NCI-H2196 (cell line): ENCODE results near the gene CDK5RAP3.

Experiments used
- DNase-seq: peaks from one replicate; lab custom pipeline; 2025; ENCODE audit not compliant: unreplicated experiment; lab: John Stamatoyannopoulos, UW

The CDK5RAP3 gene

DNA sequence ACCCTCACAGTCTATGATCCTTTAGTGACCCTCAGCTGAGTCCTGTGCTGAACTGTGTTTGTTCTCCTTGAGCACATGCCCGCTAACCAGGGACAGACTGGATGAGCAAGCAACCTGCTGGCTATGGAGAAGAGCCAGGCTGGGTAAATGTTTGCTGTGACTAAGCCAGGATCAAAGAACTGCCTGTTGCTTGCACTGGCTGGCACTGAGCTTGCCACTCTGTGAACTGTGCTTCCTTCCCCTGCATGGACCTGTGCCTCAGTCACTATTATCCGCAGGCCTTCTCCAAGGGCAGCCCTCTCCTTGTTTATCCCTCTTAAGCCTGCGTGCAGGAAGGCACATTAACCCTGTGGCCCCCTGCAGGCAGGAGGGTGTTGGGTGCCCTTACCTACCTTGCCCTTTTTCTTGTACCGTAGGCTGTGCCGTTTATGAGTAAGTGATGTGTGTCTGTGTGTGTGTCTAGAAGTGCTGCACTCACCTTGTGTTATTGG, 22.2 kb upstream of the CDK5RAP3 start:
- DNase-seq: peak; percentile 30

DNA sequence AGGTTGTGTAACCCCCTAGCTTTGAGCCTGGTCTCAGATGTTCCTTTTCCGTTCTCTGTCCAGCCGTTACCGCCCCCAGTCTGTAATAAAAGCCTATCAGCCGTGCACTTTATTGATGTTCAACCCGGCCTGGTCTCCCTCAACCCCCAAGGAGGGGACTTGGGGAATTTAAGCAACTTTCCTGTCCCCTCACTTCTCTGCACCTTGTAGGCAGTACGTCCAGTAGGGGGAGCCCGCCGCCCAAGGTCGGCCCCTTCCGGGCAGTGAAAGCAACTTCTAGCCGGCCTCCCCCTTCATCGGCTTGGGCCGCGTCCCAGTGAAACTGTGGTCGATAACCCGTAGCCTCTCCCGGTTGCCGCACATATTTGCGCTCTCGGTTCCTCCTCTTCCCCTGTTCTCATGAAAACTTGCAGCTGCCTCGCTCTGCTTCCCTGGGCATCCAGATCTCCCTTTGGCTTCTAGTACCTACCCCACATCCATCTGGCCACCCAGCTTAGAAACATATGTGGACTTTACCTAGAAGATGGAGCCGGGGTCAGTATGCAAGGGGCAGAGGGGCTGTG, 21.6 kb upstream of the CDK5RAP3 start:
- peak; percentile 91 for DNase-seq

DNA sequence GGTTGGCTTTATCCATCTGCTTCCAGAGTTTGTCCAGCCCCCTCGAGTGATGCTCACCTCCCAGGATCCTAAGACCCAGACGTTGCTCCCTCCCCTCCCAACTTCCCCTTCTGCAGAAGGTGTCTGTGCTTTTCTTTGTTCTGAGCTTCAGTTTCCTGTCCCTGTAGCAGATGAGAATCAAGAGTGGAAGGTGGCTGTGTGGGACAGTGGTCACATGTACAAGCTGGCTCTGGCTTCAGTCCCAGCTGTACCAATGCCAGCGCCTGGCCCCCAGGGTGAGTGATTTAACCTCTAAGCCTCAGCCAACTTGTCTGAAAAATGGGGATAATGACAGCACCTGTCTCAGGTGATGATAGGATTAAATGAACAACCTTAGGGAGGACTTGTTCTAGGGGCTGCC, 21.0 kb upstream of the CDK5RAP3 start:
- DNase-seq: peak; percentile 41

DNA sequence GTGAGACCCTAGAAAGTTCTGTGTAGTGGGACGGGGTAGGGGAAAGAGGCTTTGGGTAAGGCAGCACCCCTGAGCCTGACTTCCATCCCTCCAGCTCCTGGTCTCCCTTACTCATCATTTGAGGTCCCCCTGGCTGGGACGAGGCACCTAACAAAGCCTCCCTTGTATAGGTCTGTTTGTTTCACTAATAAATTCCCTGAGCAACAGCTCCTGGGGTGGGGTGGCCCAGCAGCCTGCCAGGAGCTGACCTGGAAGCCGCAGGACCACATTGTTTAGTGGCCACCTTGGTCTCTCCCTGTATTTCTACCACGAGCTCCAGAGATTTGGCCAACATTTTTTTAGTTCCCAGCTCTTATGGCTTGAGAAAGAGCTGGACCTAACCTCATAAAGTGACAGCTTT, 20.5 kb upstream of the CDK5RAP3 start:
- no peak for DNase-seq

DNA sequence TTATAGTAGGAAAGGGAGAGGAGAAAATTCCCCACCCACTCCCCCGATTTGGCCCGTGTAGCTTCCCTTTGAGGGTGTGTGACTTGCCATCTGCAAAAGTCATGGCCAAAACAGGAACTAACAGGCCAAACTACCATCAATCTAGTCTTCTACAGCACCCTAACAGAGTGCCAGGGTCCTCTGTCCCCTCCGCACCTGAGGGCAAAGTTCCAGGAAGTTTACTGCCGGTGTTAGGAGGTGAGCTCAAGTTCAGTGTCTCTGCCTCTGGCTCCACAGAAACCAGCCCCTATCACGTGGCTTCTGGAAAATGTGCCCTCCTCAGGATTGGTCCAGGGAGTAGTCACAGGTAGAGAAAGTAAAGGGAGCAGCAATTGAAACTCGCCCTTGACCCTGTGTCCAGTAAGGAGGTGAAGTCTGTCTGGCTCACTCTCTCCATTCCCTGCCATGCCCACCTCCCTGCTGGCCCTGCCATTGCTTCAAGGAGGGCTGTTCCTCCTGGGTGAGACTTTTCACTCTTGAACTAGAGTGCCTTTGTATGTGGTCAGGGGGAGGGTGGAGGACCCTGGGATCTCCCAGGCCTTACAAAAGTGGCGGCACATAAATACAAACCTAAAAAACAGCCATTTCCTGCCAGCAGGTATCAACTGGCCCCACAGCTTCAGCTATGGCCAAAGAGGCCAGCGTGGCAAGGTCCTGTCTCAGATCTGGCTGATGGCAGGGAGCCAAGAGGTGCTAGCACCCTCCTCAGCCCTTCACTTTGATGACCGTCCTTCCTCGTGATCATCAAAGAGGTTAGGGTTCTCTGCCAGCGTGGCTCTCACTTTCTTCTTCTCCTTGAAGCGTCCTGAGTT, 18.5 kb upstream of the CDK5RAP3 start:
- DNase-seq: no peak

DNA sequence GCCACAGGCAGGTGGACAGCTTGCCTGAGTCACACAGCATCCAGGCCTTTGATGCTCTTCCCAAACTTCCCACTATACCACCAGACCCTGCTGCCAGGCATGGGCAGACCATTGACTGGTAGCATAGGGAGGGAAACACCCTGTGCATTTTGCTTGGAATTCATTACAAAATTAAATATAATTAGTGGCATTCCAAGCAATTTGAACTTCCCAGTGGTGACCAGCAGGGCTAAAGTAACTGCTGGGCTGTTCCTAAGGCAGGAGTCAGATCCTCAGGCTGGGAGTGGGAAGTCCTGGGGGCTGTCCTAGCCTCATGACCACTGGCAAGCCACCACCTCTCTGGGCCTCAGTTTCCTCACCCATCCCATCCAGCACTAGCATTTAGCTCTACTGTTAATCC, 17.0 kb upstream of the CDK5RAP3 start:
- no peak for DNase-seq

DNA sequence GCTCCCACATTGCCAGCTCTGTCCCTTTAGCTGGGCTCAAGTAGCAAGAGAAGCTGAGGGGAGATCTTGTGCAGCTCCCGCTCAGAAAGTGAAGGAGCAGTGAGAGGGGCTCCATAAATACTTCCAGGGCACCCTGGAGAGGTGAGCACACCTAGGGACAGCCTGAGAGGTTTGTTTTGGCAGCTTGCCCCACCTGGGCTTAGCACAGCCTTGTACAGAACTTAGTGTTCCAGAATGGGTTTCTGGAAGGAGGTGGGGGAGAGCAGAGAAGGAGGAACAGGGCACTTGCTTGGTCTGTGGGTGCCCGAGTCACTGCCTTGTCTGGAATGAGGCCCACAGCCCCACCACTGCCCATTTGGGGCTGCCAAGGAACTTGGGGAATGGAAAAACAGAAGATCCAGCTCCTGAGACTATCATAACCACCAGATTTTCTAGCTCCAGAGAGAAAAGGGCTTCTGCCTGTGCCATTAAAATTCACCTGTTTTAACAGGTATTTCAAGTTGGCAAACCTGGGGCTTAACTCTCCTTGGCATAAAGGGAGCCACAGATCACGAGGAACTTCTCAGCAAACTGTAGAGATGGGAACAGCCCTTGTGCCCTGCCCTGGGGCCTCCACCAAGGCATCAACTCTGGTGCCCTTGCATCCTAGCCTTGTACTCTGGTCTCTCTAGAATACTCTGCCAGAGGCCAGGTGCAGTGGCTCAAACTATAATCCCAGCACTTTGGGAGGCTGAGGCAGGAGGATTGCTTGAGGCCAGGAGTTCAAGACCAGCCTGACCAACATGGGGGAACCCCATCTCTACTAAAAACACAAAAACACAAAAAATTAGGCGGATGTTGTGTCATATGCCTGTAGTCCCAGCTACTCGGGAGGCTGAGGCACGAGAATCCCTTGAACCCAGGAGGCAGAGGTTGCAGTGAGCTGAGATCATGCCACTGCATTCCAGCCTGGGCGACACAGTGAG, 15.1 kb upstream of the CDK5RAP3 start:
- peak; percentile 57 for DNase-seq

DNA sequence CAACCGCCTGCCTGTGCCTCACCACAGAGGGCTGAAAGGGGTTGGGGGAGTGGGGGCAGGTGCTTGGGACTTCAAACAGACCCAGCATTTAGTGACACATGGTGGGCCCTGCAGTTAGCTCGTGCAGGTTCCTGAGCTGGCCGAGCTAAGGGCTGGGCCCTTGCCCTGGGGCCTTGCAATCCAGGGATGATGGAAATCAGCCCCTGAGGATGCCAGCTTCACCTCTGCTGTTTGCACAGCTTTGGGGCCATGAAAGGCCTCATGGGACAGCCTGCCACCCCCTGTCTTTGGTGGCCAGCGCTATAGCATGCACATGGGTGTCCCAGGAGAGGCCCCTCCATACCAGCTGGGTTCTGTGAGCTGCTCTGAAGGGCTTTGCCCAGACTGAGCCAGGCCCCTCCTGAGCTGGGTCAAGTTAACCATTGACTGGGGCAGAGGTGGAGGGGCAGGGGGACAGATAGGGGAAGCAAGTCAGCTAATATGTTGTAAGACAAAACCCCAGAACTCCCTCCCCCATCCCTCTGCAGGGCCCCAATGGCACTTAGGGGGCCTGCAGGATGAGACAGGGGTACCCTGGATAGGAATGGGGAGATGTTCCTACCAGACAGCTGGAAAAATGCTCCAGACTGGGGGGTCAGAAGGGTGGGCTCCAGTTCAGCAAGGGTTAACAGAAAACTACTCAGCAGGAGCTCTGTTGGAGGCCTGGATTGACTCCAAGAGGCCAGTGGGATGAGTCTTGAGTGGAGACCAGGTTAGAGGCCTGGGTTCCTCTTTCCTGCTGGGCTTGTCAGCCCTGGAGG, 13.9 kb upstream of the CDK5RAP3 start:
- no peak for DNase-seq

DNA sequence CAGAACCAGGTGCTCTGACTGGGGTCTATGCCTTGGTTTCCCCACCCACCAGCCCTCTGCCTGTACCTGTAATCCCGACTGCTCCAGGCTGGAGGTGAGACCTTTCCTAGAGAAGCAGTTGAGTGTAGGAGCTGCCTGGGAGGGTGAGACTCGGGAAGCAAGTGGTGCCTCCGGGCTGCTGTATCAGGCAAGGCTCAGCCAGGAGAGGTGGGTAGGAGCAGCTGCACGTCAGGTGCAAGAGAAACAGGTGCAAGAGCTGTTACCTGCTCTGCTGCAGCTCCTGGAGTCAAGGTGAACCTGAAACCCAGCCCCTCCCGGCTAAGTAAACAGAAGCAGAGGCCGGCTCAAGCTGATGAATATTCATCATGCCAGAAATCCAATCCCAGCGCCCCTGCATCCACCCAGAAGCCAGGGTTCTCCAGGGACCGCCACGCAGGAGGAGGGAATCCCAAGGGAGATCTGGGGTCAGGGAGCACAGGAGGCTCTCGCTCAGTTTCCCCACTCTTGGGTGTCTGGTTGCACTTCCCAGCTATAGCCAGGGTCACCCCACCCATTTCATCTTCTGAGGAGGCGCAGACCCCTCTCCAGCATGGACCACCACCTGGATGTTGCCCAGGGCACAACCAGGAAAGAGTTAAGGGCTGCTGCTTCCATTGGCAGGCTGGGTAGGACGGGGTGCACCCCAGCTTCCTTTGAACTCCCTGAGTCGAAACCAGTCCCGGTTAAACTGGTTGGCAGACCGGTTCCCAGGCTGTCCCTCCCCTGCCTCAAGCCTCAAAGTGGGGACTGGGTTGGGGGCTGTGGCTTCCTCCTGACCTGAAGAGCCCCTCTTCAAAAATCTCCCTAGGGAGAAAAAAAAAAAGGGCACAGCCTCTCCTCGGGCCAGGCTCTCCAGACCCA, 13.1 kb upstream of the CDK5RAP3 start, which contains the start of gene PRR15L:
TSS of gene PRR15L (minus strand) at position 293 of the 900 bp plus-strand sequence. CDS start 4,649 bp downstream, outside the sequence.
- peak; percentile 84 for DNase-seq

DNA sequence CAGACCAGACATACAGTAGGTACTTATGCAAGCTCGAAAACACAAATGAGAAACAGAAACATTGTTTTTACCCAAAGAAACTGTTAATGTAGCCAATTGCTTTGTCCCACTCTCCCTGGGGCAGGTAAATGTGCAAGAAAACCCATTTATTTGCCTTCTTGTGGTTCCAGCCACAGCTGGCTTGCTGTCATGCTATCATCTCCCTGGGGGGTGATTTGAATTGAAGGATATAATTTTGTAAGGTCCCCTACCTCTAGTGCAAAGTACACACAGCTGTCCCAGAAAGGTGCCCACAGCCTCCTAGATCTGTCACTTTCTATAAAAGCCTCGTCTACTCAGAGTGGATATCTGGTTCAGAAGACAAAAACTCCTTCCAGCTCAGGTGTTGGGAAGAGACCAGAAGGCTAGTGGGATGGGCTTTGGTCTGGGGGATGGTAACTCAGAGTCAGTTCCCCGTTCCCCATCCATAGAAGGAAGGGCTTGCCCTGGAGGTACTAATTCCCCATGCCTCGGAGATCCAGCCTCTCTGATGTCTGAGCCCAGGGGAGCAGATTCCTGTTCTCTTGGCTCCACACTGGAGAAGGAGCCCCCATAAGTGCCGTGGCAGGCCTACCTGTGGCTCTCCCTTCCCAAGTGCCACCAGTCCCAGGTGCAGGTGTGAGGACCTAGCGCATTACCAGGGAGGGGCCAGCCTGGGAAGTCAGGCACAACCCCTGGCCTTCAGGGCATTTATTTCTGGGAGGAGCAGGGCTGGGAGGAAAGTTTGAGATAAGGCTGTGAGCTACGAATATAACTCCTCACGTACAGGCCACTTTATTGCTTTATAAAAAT, 10.9 kb upstream of the CDK5RAP3 start:
- DNase-seq: peak; percentile 43

DNA sequence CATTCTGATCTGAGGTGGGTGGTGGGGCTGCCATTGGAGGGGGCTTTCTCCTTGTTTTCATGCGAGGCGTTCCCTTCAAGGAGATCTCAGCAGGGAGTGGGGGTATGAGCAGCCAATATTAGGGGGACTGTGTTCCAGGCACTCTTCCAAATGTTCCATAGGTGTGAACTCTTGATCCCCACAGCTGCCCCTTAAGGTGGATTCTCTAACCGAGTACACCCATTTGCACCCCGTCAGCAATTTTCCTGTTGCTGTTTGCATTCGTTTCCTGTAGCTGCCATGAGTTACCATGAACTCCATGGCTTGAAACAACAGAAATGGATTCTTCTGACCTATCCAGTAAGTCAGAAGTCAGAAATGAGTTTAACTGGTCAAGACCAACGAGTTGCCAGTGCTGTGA, 9.5 kb upstream of the CDK5RAP3 start:
- no peak for DNase-seq

DNA sequence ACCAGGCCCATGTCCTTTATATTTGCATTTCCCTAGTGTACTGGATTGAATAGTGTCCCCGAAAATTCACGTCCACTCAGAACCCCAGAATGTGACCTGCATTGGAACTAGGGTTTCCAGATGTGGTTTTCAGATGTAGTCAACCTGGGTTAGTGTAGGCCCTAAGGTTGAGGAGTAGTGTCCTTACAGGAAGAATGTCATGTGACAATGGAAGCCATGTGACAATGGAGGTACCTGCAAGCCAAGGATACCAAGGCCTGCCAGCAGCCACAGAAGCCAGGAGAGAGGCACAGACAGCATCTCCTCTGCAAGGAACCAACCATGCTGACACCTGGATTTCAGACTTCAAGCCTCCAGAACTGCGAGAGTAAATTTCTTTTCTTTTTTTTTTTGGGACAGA, 8.0 kb upstream of the CDK5RAP3 start:
- no peak for DNase-seq

DNA sequence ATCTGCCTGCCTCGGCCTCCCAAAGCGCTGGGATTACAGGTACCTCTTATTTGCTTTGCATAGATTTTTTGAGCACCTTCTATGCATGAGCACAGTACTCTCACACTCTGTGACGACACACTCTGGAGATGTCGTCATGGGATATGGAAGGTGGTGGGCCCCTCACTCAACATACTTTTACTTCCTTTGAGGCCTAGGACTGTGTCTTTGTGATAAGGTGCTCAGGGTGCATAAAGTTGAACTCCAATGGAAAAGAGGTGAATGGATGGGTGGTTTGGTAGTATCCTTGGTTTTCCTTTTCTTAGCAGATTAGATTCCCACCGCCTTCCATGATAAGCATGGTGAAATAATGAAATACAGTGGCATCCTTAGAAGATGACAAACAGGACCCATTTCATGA, 6.1 kb upstream of the CDK5RAP3 start:
- DNase-seq: no peak

DNA sequence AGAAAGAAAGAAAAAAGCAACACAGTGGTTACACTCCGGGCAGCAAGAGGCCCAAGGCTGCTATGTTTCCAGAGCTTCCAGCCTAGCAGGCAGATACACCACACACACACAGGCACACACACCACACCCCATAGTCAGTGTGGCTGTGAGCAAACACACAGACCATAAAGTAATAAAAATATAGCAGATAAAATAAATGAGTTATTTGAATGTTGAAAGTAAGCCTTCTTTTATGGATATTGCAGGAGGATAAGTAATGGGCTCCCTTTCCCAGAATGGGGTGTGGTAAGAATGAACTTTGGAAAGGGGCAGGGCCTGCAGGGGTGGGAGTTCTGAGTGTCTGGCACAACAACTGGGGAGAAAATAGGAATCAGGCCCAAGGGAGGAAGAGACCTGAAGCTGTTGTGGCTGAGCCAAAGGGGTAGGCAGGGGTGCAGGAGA, 4.8 kb upstream of the CDK5RAP3 start:
- no peak for DNase-seq

DNA sequence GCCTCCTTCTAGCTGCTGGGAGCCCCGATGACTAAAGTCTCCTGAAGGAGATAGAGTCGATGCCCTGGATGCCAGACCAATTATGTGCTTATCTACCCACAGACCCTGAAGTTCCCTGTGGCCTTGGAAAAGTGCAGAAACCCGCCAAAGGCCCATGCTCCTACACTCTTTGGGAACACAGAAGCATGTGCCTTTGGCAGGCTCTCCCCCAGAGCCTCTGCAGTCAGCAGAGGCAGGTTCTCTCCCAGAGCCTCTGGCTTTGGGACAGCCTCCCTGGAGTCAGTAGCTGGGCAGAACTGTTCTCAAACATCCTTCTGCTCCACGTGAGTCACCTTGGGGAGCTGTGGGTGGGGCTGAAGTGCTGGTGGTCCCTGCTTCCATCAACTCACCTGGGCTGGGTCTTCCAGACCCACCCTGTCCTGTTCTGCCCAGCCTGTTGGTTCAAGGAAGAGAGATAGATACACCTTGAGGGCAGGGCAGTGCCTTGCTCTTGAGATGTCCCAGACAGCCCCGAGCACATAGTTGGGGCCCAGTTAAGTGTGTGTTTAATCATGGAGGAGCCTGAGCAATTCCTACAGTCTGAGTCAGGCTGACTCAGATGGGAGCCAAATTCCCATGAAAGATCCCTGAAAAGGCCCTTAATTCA, 3.2 kb upstream of the CDK5RAP3 start:
- no peak for DNase-seq

DNA sequence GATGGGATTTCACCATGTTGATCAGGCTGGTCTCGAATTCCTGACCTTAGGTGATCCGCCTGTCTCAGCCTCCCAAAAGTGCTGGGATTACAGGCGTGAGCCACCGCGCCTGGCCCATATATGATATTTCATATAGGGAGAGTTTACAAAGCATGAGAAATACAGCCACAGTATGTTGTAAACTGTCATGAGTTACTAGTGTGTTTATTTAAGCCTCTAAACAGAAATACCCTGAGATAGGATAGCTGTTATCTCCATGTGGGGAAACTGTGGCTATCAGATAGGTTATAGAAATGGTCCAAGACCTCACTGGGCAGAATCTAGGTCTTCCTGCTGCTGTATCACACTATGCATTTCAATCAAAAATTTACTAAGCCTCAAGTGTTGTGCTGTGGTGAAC, 2.1 kb upstream of the CDK5RAP3 start:
- DNase-seq: no peak

DNA sequence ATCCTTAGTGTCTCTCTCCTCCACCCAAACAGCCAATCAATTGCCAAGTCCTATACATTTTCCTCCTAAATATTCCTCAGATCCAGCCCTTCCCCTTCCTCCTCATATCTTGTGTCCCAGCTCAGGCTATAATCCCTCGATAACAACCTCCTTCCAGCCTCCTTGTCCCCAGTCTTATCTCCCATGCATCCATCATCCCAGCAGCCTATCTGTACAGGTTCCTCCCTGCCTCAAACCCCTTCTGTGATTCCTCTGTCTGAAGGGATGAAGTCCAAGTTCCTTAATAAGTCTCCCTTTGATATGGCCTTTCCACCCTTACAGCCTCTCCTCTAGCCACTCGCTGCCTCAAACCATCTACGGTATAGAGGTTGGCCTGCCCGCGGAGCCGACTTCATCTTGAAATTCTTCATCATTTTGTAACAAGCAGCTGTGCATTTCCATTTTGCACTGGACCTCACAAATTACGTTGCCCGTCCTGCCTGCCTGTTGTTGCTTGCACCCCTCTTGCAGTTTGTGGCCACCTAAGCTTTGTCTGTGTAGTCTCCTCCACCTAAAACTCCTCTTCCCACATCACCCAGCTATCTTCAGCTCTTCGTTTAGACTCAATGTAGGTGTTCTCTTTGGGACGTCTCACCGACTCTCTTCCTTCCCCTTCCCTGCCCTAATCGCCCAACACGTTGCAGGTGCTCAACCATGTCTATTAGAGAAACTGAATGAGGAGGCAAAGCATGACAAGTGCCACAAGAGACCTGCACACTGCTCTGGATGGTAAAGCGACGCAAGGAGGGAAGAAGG, 786 bp upstream of the CDK5RAP3 start:
- no peak for DNase-seq
